IMR-90 (cell line): Measurements from ENCODE around the gene WNT4. TPM values are rescaled to one million over a fixed set of nuclear protein-coding genes. Genes with fewer than 3 reads are reported as not detected.

Experiments
- ATAC-seq: fragments of 200-7000 bp; cut with Tn5 transposase; 2 replicates; pipeline ENCODE4 v1.9.1; 2020; ENCODE audit warnings: low read depth, mild to moderate bottlenecking, moderate library complexity
- BruUV-seq: library from RNA; stranded (reverse); fragments of 400-500 nt; replicated peaks from 2 replicates; lab custom pipeline; 2021; lab: Mats Ljungman, UMichigan
- CTCF ChIA-PET: fragments of 300-600 bp; formaldehyde crosslinking; extraction: SDS; loops from one replicate; lab custom pipeline; 2021; ENCODE audit warnings: antibody characterized with exemption; lab: Yijun Ruan, JAX
- POLR2A ChIA-PET: fragments of 300-600 bp; sonication (Branson Sonifier 250); formaldehyde crosslinking; loops from one replicate; lab custom pipeline; 2022; ENCODE audit warnings: antibody characterized with exemption; ENCODE audit not compliant: unreplicated experiment; lab: Charles Lee
- DNase-seq: peaks from one replicate; pipeline ENCODE4 v3.0.0; 2013
- H2AFZ ChIP-seq: replicated peaks from 2 replicates; pipeline ENCODE3; 2013; ENCODE audit warnings: low read length, mild to moderate bottlenecking; ENCODE audit not compliant: poor library complexity
- H2AK5ac ChIP-seq: 2 replicates; pipeline ENCODE4 v1.6.1; 2013; ENCODE audit warnings: low read depth, low read length, inconsistent platforms
- H2AK9ac ChIP-seq: replicated peaks from 2 replicates; pipeline ENCODE3; 2013; ENCODE audit warnings: mild to moderate bottlenecking, low read depth, low read length, moderate library complexity; ENCODE audit not compliant: poor library complexity
- H2BK120ac ChIP-seq: 2 replicates; pipeline ENCODE4 v1.6.1; 2013; ENCODE audit warnings: low read depth, low read length, inconsistent platforms
- H2BK15ac ChIP-seq: 3 replicates; pipeline ENCODE4 v1.6.1; 2013; ENCODE audit warnings: low read depth, low read length, inconsistent platforms
- H2BK20ac ChIP-seq: 2 replicates; pipeline ENCODE4 v1.6.1; 2013; ENCODE audit warnings: low read depth, mild to moderate bottlenecking, inconsistent platforms, low read length, moderate library complexity
- H2BK5ac ChIP-seq: 2 replicates; pipeline ENCODE4 v1.6.1; 2013; ENCODE audit warnings: mild to moderate bottlenecking, low read depth, low read length, inconsistent platforms; ENCODE audit not compliant: poor library complexity, severe bottlenecking
- H3K14ac ChIP-seq: replicated peaks from 2 replicates; pipeline ENCODE4 v1.6.1; 2013; ENCODE audit warnings: low read depth, low read length, inconsistent platforms
- H3K18ac ChIP-seq: 2 replicates; pipeline ENCODE4 v1.6.1; 2013; ENCODE audit warnings: low read depth, low read length, control low read depth
- H3K23ac ChIP-seq: 2 replicates; pipeline ENCODE4 v1.6.1; 2013; ENCODE audit warnings: low read depth, low read length, inconsistent platforms
- H3K27ac ChIP-seq: 2 replicates; pipeline ENCODE4 v1.5.1; 2013; ENCODE audit warnings: mild to moderate bottlenecking, control low read depth, low read length; ENCODE audit not compliant: insufficient read depth
- H3K27me3 ChIP-seq: 2 replicates; pipeline ENCODE4 v1.6.1; 2013; ENCODE audit warnings: low read length; ENCODE audit not compliant: control insufficient read depth, insufficient read depth
- H3K36me3 ChIP-seq: 2 replicates; pipeline ENCODE4 v1.6.1; 2013; ENCODE audit warnings: low read length, mixed read lengths; ENCODE audit not compliant: control insufficient read depth, insufficient read depth
- H3K4ac ChIP-seq: 2 replicates; pipeline ENCODE4 v1.6.1; 2013; ENCODE audit warnings: low read depth, low read length, inconsistent platforms
- H3K4me1 ChIP-seq: 2 replicates; pipeline ENCODE4 v1.6.1; 2013; ENCODE audit warnings: low read length, mixed read lengths; ENCODE audit not compliant: control insufficient read depth, insufficient read depth
- H3K4me2 ChIP-seq: 2 replicates; pipeline ENCODE4 v1.6.1; 2013; ENCODE audit warnings: low read depth, mild to moderate bottlenecking, control low read depth, low read length, moderate library complexity
- H3K4me3 ChIP-seq: 2 replicates; pipeline ENCODE4 v1.5.1; 2013; ENCODE audit warnings: low read depth, mild to moderate bottlenecking, control low read depth, low read length, moderate library complexity; ENCODE audit not compliant: insufficient read depth
- H3K56ac ChIP-seq: 2 replicates; pipeline ENCODE4 v1.6.1; 2013; ENCODE audit warnings: low read length, inconsistent platforms; ENCODE audit not compliant: insufficient read depth; ENCODE audit errors: extremely low read depth
- H3K79me1 ChIP-seq, 2 experiments: 2 replicates each; pipeline ENCODE4 v1.6.1; 2013; ENCODE audit warnings: low read length in 2 of 2, inconsistent platforms in 1 of 2, low read depth in 1 of 2
- H3K9ac ChIP-seq: 2 replicates; pipeline ENCODE4 v1.6.1; 2013; ENCODE audit warnings: low read depth, low read length, control low read depth
- H3K9me1 ChIP-seq: 2 replicates; pipeline ENCODE4 v1.6.1; 2013; ENCODE audit warnings: low read length, inconsistent platforms; ENCODE audit not compliant: insufficient read depth
- H3K9me3 ChIP-seq: 2 replicates; pipeline ENCODE4 v1.6.1; 2013; ENCODE audit warnings: low read length; ENCODE audit not compliant: control insufficient read depth, insufficient read depth
- H4K20me1 ChIP-seq: 2 replicates; pipeline ENCODE4 v1.6.1; 2013; ENCODE audit warnings: low read length, inconsistent platforms; ENCODE audit not compliant: insufficient read depth
- H4K5ac ChIP-seq: 2 replicates; pipeline ENCODE4 v1.6.1; 2013; ENCODE audit warnings: mild to moderate bottlenecking, low read depth, low read length, control low read depth
- H4K8ac ChIP-seq, 2 experiments: 2 replicates each; pipeline ENCODE4 v1.6.1; 2013; ENCODE audit warnings: low read depth in 2 of 2, low read length in 2 of 2, control low read depth in 1 of 2, inconsistent platforms in 1 of 2
- H4K91ac ChIP-seq: 2 replicates; pipeline ENCODE4 v1.6.1; 2013; ENCODE audit warnings: low read depth, low read length, inconsistent platforms; ENCODE audit not compliant: insufficient read depth
- BHLHE40 ChIP-seq: fragments of 150-350 bp; IDR thresholded peaks from 2 replicates; pipeline ENCODE4 v1.6.1; 2016; ENCODE audit warnings: mild to moderate bottlenecking, low read depth, low read length
- CEBPB ChIP-seq: IDR thresholded peaks from 2 replicates; pipeline ENCODE4 v1.6.1; 2012; ENCODE audit warnings: low read depth, low read length, improper control_type of control experiment
- CHD1 ChIP-seq: IDR thresholded peaks from 2 replicates; pipeline ENCODE4 v1.6.1; 2012; ENCODE audit warnings: low read depth, low read length, improper control_type of control experiment
- CTCF ChIP-seq: conservative IDR thresholded peaks from 2 replicates; pipeline ENCODE4 v1.5.1; 2012; ENCODE audit warnings: mild to moderate bottlenecking, low read depth, low read length, improper control_type of control experiment
- ELK1 ChIP-seq: fragments of 150-350 bp; IDR thresholded peaks from 2 replicates; pipeline ENCODE4 v1.6.1; 2016; ENCODE audit warnings: low read depth, mild to moderate bottlenecking, low read length, moderate library complexity, borderline replicate concordance
- FOS ChIP-seq: fragments of 150-350 bp; IDR thresholded peaks from 2 replicates; pipeline ENCODE4 v1.6.1; 2016; ENCODE audit warnings: low read depth, low read length
- MAFK ChIP-seq: IDR thresholded peaks from 2 replicates; pipeline ENCODE4 v1.6.1; 2012; ENCODE audit warnings: low read depth, low read length, improper control_type of control experiment
- MAZ ChIP-seq: IDR thresholded peaks from 2 replicates; pipeline ENCODE4 v1.6.1; 2012; ENCODE audit warnings: low read depth, mild to moderate bottlenecking, low read length, improper control_type of control experiment, moderate library complexity, borderline replicate concordance
- MXI1 ChIP-seq: IDR thresholded peaks from 2 replicates; pipeline ENCODE4 v1.6.1; 2012; ENCODE audit warnings: low read depth, mild to moderate bottlenecking, low read length, moderate library complexity, borderline replicate concordance
- NFE2L2 ChIP-seq: fragments of 150-350 bp; IDR thresholded peaks from 2 replicates; pipeline ENCODE4 v1.6.1; 2016; ENCODE audit warnings: low read depth, mild to moderate bottlenecking, low read length
- POLR2A ChIP-seq: IDR thresholded peaks from 2 replicates; pipeline ENCODE4 v1.6.1; 2012; ENCODE audit warnings: mild to moderate bottlenecking, low read depth, low read length
- RAD21 ChIP-seq: IDR thresholded peaks from 2 replicates; pipeline ENCODE4 v1.6.1; 2012; ENCODE audit warnings: low read length, improper control_type of control experiment
- RCOR1 ChIP-seq: IDR thresholded peaks from 2 replicates; pipeline ENCODE4 v1.6.1; 2012; ENCODE audit warnings: mild to moderate bottlenecking, low read length, improper control_type of control experiment; ENCODE audit not compliant: insufficient replicate concordance
- SMC3 ChIP-seq: fragments of 150-350 bp; IDR thresholded peaks from 2 replicates; pipeline ENCODE4 v1.6.1; 2016; ENCODE audit warnings: low read depth, mild to moderate bottlenecking, antibody characterized with exemption, low read length, moderate library complexity
- WGBS, 2 experiments: methylation state at CpG; one replicate each; pipeline versions ENCODE4 v1.1.5 to v1.1.7; 2013; ENCODE audit warnings: missing lambda C conversion rate in 2 of 2; ENCODE audit not compliant: insufficient read length in 1 of 2; ENCODE audit errors: extremely low coverage in 2 of 2; 5-methylcytosine and 5-hydroxymethylcytosine counted together
- dilution Hi-C: fragments of 300-500 bp; cut with HindIII; formaldehyde crosslinking; loops from one replicate; pipeline ENCODE4 v1.14.3; 2018; ENCODE audit warnings: low sequenced_read_pairs; ENCODE audit not compliant: unreplicated experiment
- in situ Hi-C: fragments of 300-500 bp; cut with MboI; formaldehyde crosslinking; loops from 3 replicates; pipeline ENCODE4 v1.14.3; 2019; ENCODE audit warnings: low sequenced_read_pairs, inconsistent platforms, mixed read lengths
- intact Hi-C: fragments of 100-400 bp; cut with micrococcal nuclease; formaldehyde crosslinking; loops from 2 replicates; pipeline ENCODE4 v1.10.0; 2022
- polyA plus RNA-seq, 3 experiments: library from polyadenylated mRNA; depleted of rRNA; stranded (reverse); fragments of >200 nt; gene quantifications; 2 replicates each; pipeline ENCODE4 v1.2.3, GENCODE V29; 2012; ENCODE audit warnings: low replicate concordance in 1 of 3
- total RNA-seq: library from RNA; depleted of rRNA; stranded (reverse); fragments of >200 nt; gene quantifications from 2 replicates; pipeline ENCODE4 v1.2.3, GENCODE V29; 2012
- TF ChIP-seq, protein P1 (sequence below): fragments of 150-350 bp; IDR thresholded peaks from 2 replicates; pipeline ENCODE4 v1.6.1; 2017; ENCODE audit warnings: mild to moderate bottlenecking, antibody characterized with exemption, low read length, low read depth

WNT4 gene
- total and polyA plus RNA-seq, 2 of the 4 experiments (the other 2 are of a cell fraction): not detected

DNA sequence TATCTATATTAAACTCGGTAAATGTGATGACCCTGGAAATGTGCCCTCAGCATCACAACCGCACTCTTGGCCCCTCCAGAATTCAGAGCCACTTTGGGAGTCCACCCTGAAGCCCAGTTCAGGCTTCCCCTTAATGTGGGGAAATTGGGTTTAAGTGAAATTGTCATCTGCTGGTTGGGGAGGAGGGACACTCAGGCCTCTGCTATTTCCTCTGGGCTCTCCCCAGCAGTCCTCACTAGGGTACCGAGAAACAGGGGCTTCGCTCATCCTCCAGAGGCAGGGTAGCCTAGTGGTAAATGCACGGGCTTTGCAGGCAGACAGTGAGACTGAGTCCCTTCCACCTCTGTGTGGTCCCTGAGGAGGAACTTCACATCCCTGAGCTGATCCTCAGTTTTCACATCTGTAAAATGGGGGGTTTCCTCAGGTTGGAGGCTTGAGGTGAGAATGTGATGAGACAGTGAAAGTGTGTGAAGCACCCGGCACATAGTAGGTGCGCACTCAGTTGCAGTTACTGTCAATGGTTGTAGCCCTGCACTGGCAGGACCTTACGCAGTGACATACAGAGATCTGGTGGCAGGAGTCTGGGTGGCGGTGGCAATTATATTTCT lies 14.6 kb upstream of the WNT4 start:
- Histone ChIP-seq H3K9ac (no peak overlapping the region), H2AK9ac (no peak overlapping the region), H3K9me1 (0 out of 2 replicates have a peak, but pooled peaks cover 3% of the 10 kb centered on the region), H3K4me2 (no peak overlapping the region), H2BK5ac (no peak overlapping the region), H3K14ac (no peak overlapping the region), H3K36me3 (no peaks in the 10 kb centered on the region), H3K79me1 (no peaks in the 10 kb centered on the region), H4K5ac (no peak overlapping the region), H4K20me1 (peaks cover 5% of the 10 kb centered on the region; the same call in 1 of the 2 replicates), H3K4me3 (no peak overlapping the region), H2AK5ac (no peak overlapping the region), H3K27ac (no peak overlapping the region), H2BK15ac (no peak overlapping the region), H3K4me1 (no peaks in the 10 kb centered on the region), H3K27me3 (peaks cover 60% of the 10 kb centered on the region), H3K9me3 (no peaks in the 10 kb centered on the region), H2BK20ac (no peak overlapping the region), H3K23ac (no peak overlapping the region), H2AFZ (no peak overlapping the region), H2BK120ac (no peak overlapping the region), H4K8ac (no peak overlapping the region), H3K4ac (no peak overlapping the region), H3K56ac (no peak overlapping the region), H4K91ac (no peak overlapping the region), H3K18ac (no peak overlapping the region)
- WGBS, 2 experiments: 72% methylated on average over 2 of the region's 9 CpGs; no CpG with 5 or more reads in 1 of the 2 experiments
- dilution Hi-C loops: no loop called here
- POLR2A ChIA-PET: no interaction called here
- ATAC-seq (no peak), DNase-seq (no peak)
- intact Hi-C loops: no loop called here
- BruUV-seq: no TSS peak
- no peak for TF ChIP-seq SMC3
- TF ChIP-seq NFE2L2: no peak
- TF ChIP-seq FOS: no peak
- TF ChIP-seq RAD21: no peak
- no peak for TF ChIP-seq CHD1
- TF ChIP-seq MAFK: no peak
- TF ChIP-seq, protein P1, sequence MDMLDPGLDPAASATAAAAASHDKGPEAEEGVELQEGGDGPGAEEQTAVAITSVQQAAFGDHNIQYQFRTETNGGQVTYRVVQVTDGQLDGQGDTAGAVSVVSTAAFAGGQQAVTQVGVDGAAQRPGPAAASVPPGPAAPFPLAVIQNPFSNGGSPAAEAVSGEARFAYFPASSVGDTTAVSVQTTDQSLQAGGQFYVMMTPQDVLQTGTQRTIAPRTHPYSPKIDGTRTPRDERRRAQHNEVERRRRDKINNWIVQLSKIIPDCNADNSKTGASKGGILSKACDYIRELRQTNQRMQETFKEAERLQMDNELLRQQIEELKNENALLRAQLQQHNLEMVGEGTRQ: no peak
- no peak for TF ChIP-seq CTCF
- no peak for TF ChIP-seq MXI1
- no peak for TF ChIP-seq POLR2A
- no peak for TF ChIP-seq CEBPB
- no peak for TF ChIP-seq BHLHE40
- no peak for TF ChIP-seq MAZ
- no peak for TF ChIP-seq RCOR1
- TF ChIP-seq ELK1: no peak
- in situ Hi-C loops: no loop called here
- CTCF ChIA-PET: no interaction called here
